A549 treated with CpdA at 1 μM for 4 hours (cell line): ENCODE measurements around the gene TNNC2. TPM values are rescaled to one million over a fixed set of nuclear protein-coding genes. Genes with fewer than 3 reads are reported as not detected.

Experiments used
- total RNA-seq: library from RNA; stranded (reverse); fragments of 200-300 nt; extraction: Qiagen RNA extraction; gene quantifications from 5 replicates; pipeline ENCODE4 v1.2.3, GENCODE V29; 2022; ENCODE audit warnings: low read depth

Gene TNNC2
- total RNA-seq = 0.21 to 0.22 TPM in 2 of 5 replicates, not detected in the others

DNA sequence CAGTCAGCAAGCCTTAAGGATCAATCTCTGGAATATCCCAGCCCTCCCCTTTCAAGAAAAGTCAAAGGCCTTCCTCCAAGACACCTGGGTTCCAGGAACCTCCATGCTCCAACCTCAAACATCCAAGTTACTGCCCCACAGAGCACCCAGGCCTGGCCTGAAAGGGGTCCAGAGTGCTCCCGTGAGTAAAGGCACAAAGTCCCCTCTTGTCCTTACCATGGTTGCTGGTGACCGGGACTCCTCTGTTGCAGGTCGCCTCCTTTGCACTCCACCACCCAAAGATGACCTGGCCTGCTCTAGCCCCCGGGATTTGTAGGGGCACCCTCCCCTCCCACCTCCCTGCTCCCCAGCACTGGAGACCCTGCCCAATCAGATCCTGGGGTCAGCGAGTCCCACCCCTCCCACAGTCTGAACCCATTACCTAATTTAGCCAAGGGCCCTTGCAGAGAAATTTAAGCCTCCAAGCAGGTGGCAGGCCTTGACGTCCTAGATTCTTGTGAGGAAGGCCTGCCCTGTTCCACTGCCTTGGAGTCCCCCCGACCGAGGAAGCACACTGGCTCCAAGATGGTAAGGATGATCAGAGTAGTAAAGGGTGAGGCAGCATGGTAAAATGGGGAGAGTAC lies at the start of gene TNNC2:
Gene TNNC2 (minus strand): TSS at position 283 of the 623 bp plus-strand sequence. CDS start 64 bp downstream, at position 219.

GRCh38 chr20:45857114-45857881 lies 30.2 kb upstream of the TNNC2 start, which contains the start of the genes ACOT8 and ZSWIM3:
ACOT8 (minus strand) TSS chr20:45857392; CDS start chr20:45857315, 77 bp downstream.
ZSWIM3 (plus strand) TSS chr20:45857614; CDS start chr20:45857826, 212 bp downstream.

DNA sequence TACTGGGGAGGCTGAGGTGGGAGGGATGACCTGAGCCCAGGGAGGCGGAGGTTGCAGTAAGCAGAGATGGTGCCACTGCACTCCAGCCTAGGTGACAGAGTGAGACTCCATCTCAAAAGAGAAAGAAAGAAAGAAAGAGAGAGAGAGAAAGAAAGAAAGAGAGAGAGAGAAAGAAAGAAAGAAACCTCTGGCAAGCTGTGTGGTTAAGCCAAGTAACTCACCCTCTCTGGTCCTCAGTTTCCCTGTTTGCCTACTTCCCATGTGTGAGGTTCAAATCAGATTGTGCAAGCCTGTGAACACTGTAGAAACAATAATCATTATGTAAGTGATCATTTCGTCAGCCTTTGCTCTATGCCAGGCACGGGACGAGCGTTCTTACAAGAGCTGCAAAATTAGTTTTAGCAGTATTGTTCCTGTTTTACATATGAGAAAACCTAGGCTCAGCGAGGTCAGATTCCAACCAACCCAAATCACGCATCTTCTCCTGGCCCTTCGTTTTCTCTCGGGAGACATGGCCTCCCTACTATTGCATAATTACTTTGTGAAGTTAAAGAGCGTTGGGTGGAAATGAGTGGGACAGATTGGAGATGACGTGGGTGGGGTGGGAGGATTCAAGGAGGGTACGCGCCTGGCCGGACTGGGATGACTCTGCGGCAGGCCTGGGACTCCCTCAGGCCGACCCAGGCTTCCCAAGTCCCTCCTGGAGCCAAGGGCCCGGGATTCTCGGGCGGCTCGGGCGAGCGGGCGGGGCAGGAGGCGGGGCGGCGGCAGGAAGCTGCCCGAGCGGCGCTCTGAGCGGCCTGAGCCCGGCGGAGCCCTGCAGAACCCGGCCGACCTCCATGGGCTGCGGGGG lies 6.1 kb upstream of the TNNC2 start, which contains the start of gene SNX21:
Gene SNX21 (plus strand): TSS at position 770 of the 853 bp plus-strand sequence. CDS start 121 bp downstream, outside the sequence.

GRCh38 chr20:45812157-45813005 lies 14.7 kb downstream of the TNNC2 start, which contains the start of gene UBE2C:
UBE2C (plus strand) TSS chr20:45812644; CDS start chr20:45812696, 52 bp downstream.

Other genes starting within 250 kb of the TNNC2 start
- not detected in 5 replicates for gene WFDC8, start 248.0 kb downstream of the TNNC2 start, total RNA-seq
- gene WFDC10A, start 197.6 kb downstream of the TNNC2 start, total RNA-seq = not detected in 5 replicates
- gene WFDC9, start 196.0 kb downstream of the TNNC2 start, total RNA-seq = not detected in 5 replicates
- not detected in 5 replicates for gene WFDC11, start 157.1 kb downstream of the TNNC2 start, total RNA-seq
- not detected in 5 replicates for gene WFDC13, start 125.3 kb downstream of the TNNC2 start, total RNA-seq
- not detected in 5 replicates for gene WFDC10B, start 122.3 kb downstream of the TNNC2 start, total RNA-seq
- not detected in 5 replicates for gene SPINT4, start 105.0 kb downstream of the TNNC2 start, total RNA-seq
- gene WFDC3, start 35.4 kb downstream of the TNNC2 start, total RNA-seq = not detected in 5 replicates
- 32.5 to 38.5 TPM (median 37.6 TPM) in 5 replicates for gene DNTTIP1, start 35.4 kb downstream of the TNNC2 start, total RNA-seq
- gene UBE2C, start 14.7 kb downstream of the TNNC2 start, total RNA-seq = 235 to 274 TPM (median 255 TPM) in 5 replicates
- gene SNX21, start 6.5 kb upstream of the TNNC2 start, total RNA-seq = 8.7 to 13.2 TPM (median 11.3 TPM) in 5 replicates
- gene ACOT8, start 30.1 kb upstream of the TNNC2 start, total RNA-seq = 17.6 to 21.5 TPM (median 20.3 TPM) in 5 replicates
- 1.5 to 1.8 TPM (median 1.7 TPM) in 5 replicates for gene ZSWIM3, start 30.3 kb upstream of the TNNC2 start, total RNA-seq
- gene ZSWIM1, start 53.9 kb upstream of the TNNC2 start, total RNA-seq = 5.4 to 7.1 TPM (median 6.5 TPM) in 5 replicates
- gene SPATA25, start 60.3 kb upstream of the TNNC2 start, total RNA-seq = 0.34 to 0.87 TPM (median 0.70 TPM) in 5 replicates
- 0.79 to 1.7 TPM (median 1.1 TPM) in 5 replicates for gene NEURL2, start 63.9 kb upstream of the TNNC2 start, total RNA-seq
- gene CTSA, start 64.0 kb upstream of the TNNC2 start, total RNA-seq = 104 to 133 TPM (median 122 TPM) in 5 replicates
- gene PLTP, start 84.8 kb upstream of the TNNC2 start, total RNA-seq = 1.7 to 2.4 TPM (median 2.0 TPM) in 5 replicates
- 27.7 to 37.0 TPM (median 32.2 TPM) in 5 replicates for gene PCIF1, start 107.4 kb upstream of the TNNC2 start, total RNA-seq
- gene ZNF335, start 144.9 kb upstream of the TNNC2 start, total RNA-seq = 8.4 to 11.0 TPM (median 10.5 TPM) in 5 replicates
- 0.57 to 0.95 TPM (median 0.86 TPM) in 5 replicates for gene MMP9, start 181.6 kb upstream of the TNNC2 start, total RNA-seq
- 11.6 to 15.4 TPM (median 14.4 TPM) in 5 replicates for gene SLC12A5, start 201.9 kb upstream of the TNNC2 start, total RNA-seq